Left lung (tissue), 10 donors: ENCODE measurements around the gene EHMT1. TPM values are rescaled to one million over a fixed set of nuclear protein-coding genes. Genes with fewer than 3 reads are reported as not detected.

Experiments
- ATAC-seq: fragments of 200-7000 bp; cut with Tn5 transposase; one replicate; pipeline ENCODE4 v1.9.1; 2020; ENCODE audit warnings: moderate library complexity
- DNase-seq, 4 donors: peaks; one replicate each; pipeline ENCODE4 v3.0.0-alpha.2; 2013 to 2020
- H3K27ac ChIP-seq, 2 donors: fragments of 200-600 bp; sonication (generic) in 1 of 2; one replicate each; pipeline versions ENCODE4 v1.5.0 to v1.8.0; 2020 to 2021
- H3K27me3 ChIP-seq, 2 donors: fragments of 200-600 bp; sonication (generic) in 1 of 2; one replicate each; pipeline versions ENCODE4 v1.5.0 to v1.8.0; 2020 to 2021
- H3K36me3 ChIP-seq, 2 donors: fragments of 200-600 bp; sonication (generic) in 1 of 2; one replicate each; pipeline versions ENCODE4 v1.5.0 to v1.8.0; 2020 to 2021
- H3K4me1 ChIP-seq, 2 donors: fragments of 200-600 bp; one replicate each; pipeline ENCODE4 v1.8.0; 2021
- H3K4me3 ChIP-seq, 2 donors: fragments of 200-600 bp; sonication (generic) in 1 of 2; one replicate each; pipeline versions ENCODE4 v1.5.0 to v1.8.0; 2020 to 2021; ENCODE audit warnings: mild to moderate bottlenecking in 1 of 2
- H3K9me3 ChIP-seq, 2 donors: fragments of 200-600 bp; sonication (generic) in 1 of 2; one replicate each; pipeline versions ENCODE4 v1.5.0 to v1.8.0; 2020 to 2021
- CTCF ChIP-seq, 2 donors: fragments of 200-600 bp; sonication (generic) in 1 of 2; IDR thresholded peaks; one replicate each; pipeline versions ENCODE4 v1.5.0 to v1.8.0; 2021; ENCODE audit warnings: antibody characterized with exemption in 2 of 2
- intact Hi-C, 2 donors: fragments of 100-400 bp; cut with DNase I; formaldehyde crosslinking; loops; one replicate each; pipeline versions ENCODE4 v1.11.2 to v1.14.2; 2022
- polyA plus RNA-seq, 6 donors: library from polyadenylated mRNA; unstranded; fragments of 120-200 nt; gene quantifications; one replicate each; pipeline ENCODE4 v1.2.1, GENCODE V29; 2013; ENCODE audit not compliant: insufficient read length in 6 of 6
- total RNA-seq, 2 donors: library from RNA; stranded (reverse); fragmentation: NEBNext Ultra II Directional; extraction: Animal tissue kit (Norgen Biotek cat#: 25700); gene quantifications; one replicate each; pipeline ENCODE4 v1.2.1, GENCODE V29; 2021
- donor health status: DM: no; HTN: yes; CAD: no.
- donor health status: DM: no; HTN: no; CAD: no.

The EHMT1 gene
- total and polyA plus RNA-seq, 8 donors = 71.5 to 92.7 (median 82.7) TPM

DNA sequence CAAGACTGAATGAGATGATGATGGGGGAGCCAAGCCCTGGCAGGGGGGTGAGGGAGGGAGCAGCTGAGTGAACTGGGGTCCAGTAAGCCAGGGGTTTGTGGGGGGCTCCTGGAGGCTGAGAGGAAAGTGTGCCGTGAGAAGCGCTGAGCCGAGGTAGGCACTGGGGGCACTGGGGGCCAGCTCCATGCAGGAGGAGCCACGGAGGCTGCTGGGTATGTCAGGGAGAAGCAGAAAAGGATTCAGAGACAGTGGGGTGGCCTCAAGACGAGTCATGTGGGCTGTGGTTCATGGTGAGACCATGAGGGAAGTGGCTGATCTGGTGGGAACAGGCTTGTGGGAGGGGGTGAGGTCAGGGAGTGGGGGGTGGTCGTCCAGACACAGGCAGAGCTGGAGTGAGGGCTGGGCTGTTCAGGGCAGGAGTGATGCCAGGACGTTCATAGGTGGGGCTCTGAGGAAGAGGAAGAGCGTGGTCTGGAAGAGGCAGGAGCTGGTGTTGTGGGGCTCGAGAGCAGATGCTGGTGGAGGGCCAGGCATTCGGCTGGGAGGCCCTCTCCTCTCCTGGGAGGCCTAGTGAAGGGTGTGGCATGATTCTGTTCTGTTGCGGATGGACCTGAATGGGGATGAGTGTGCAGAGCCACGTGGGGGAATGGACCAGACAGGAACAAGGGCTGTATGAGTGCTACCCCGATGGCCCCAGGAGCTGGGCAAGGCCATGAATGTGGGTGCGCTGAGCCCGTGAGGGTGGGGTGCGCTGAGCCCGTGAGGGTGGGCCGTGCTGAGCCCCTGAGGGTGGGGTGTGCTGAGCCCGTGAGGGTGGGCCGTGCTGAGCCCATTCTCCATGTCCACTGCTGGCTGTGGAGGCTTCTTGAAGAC, 166.1 kb downstream of the EHMT1 start:
- peaks cover 0 to 86% of the 10 kb centered on the region in 2 donors for H3K36me3 ChIP-seq
- ATAC-seq (no peak), DNase-seq (peak in 1 of 4 donors; percentile 14)
- no peaks in the 10 kb centered on the region for H3K27me3 ChIP-seq
- TF ChIP-seq CTCF (IDR thresholded peaks at IDR 0.05) = no peak
- peaks cover 0 to 6% of the 10 kb centered on the region in 2 donors for H3K4me1 ChIP-seq
- no peak overlapping the region for H3K27ac ChIP-seq
- H3K9me3 ChIP-seq = no peaks in the 10 kb centered on the region
- intact Hi-C loops = no loop called here
- H3K4me3 ChIP-seq = no peak overlapping the region

- TF ChIP-seq CTCF (IDR thresholded peaks at IDR 0.05) = no peak
- Histone ChIP-seq H3K27ac (no peak overlapping the region), H3K4me1 (peaks cover 0 to 6% of the 10 kb centered on the region in 2 donors), H3K4me3 (no peak overlapping the region), H3K36me3 (peaks cover 0 to 94% of the 10 kb centered on the region in 2 donors), H3K27me3 (no peaks in the 10 kb centered on the region), H3K9me3 (no peaks in the 10 kb centered on the region)
- DNase-seq (peak in 1 of 4 donors; percentile 10), ATAC-seq (no peak)
- intact Hi-C loops = no loop called here
These were observed 166.9 kb downstream of the EHMT1 start for GRCh38 chr9:137785704-137786161.

DNA sequence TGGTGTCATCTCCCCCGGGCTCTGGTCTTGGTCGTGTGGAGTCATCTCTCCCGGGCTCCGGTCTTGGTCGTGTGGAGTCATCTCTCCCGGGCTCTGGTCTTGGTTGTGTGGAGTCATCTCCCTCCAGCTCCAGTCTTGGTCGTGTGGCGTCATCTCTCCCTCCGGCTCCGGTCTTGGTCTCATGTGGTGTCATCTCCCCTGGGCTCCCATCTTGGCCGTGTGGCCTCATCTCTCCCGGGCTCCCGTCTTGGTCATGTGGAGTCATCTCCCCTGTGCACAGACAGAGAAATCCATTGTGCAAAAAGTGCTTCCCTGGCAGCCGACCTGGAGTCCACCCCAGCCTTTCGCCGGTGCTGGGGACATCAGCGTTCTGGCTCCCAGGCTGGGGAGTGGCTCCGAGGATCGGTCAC, 167.7 kb downstream of the EHMT1 start:
- Histone ChIP-seq H3K4me3 (no peak overlapping the region), H3K27ac (no peak overlapping the region), H3K27me3 (no peaks in the 10 kb centered on the region), H3K9me3 (no peaks in the 10 kb centered on the region), H3K36me3 (peaks cover 0 to 99% of the 10 kb centered on the region in 2 donors), H3K4me1 (peaks cover 0 to 6% of the 10 kb centered on the region in 2 donors)
- ATAC-seq (no peak), DNase-seq (no peak)
- no peak for TF ChIP-seq CTCF (IDR thresholded peaks at IDR 0.05)
- intact Hi-C loops = no loop called here

- Histone ChIP-seq H3K27ac (no peak overlapping the region), H3K27me3 (no peaks in the 10 kb centered on the region), H3K4me1 (peaks cover 0 to 6% of the 10 kb centered on the region in 2 donors), H3K9me3 (no peaks in the 10 kb centered on the region), H3K36me3 (peaks cover 0 to 99% of the 10 kb centered on the region in 2 donors), H3K4me3 (no peak overlapping the region)
- no peak for TF ChIP-seq CTCF (IDR thresholded peaks at IDR 0.05)
- intact Hi-C loops = no loop called here
- peak in 1 of 4 donors; percentile 27 for DNase-seq
- ATAC-seq = no peak
These were observed 168.6 kb downstream of the EHMT1 start for GRCh38 chr9:137787381-137787780.

DNA sequence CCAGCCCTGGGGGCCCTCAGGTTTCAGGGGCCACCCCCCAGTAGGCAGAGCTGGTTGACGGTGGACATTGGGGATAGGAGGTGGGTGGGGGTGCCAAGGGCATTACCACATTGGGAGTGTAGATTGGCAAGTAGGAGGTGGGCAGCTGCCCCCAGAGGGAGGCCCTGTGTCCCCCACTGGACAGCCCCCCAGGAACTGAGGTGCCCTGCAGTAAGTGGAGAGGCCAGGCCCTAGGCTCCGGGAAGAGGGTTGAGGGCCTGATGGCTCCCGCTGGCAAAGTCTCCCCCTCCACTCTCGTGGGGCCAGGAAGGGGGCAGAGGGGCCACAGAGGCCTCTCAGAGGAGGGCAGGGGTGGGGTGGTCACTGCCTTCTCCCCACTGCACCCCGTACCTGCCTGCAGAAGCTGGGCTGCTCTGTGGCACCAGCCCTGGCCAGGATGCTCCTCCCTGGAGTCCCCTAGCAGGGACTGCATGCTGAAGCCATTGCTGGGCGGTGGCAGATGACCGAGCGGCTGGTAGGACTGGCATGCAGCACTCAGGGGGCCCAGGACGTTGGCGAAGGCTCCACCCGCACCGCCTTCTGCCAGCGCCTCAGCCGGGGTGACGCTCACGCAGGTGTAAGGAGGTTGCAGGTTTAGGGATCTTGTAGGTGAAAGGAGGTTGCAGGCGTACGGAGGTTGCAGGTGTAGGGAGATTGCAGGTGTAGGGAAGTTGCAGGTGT, 169.1 kb downstream of the EHMT1 start:
- ATAC-seq = peak; percentile 12
- H3K4me3 ChIP-seq = no peak overlapping the region
- TF ChIP-seq CTCF (IDR thresholded peaks at IDR 0.05) = no peak
- H3K27me3 ChIP-seq = no peaks in the 10 kb centered on the region
- H3K4me1 ChIP-seq = peaks cover 0 to 6% of the 10 kb centered on the region in 2 donors
- intact Hi-C loops = no loop called here
- H3K36me3 ChIP-seq = peaks cover 0 to 99% of the 10 kb centered on the region in 2 donors
- no peaks in the 10 kb centered on the region for H3K9me3 ChIP-seq
- peak in 1 of 4 donors; percentile 22 for DNase-seq
- H3K27ac ChIP-seq = peak overlapping the region in 1 of 2 donors; percentile 55
